Thyroid gland (tissue), 4 donors: ENCODE measurements around the gene TDRD7.

ENCODE experiments used
- CTCF ChIP-seq, 6 experiments: fragments of 200-600 bp in 3 of 6; fragments of 450-650 bp in 3 of 6; sonication (generic) in 3 of 6; IDR thresholded peaks; one replicate each; pipeline ENCODE4 v1.5.1; 2016 to 2019; ENCODE audit warnings: antibody characterized with exemption in 6 of 6, mild to moderate bottlenecking in 2 of 6, inconsistent platforms in 1 of 6, moderate library complexity in 1 of 6
- POLR2A ChIP-seq, 2 donors: fragments of 450-650 bp; IDR thresholded peaks; one replicate each; pipeline ENCODE4 v1.6.1; 2017; ENCODE audit warnings: antibody characterized with exemption in 2 of 2, mild to moderate bottlenecking in 2 of 2, moderate library complexity in 1 of 2

GRCh38 chr9:97373331-97373730 lies 38.6 kb upstream of the TDRD7 start:
- TF ChIP-seq CTCF (IDR thresholded peaks at IDR 0.05) (no peak), POLR2A (IDR thresholded peaks at IDR 0.05) (no peak)
